ENCODE measurements around the gene ISCA2.
"Not testable (repeated sequence)": the region's sequence is repeated elsewhere in the genome, so short reads cannot be mapped to it uniquely, and the experiment has no call there.

The ISCA2 gene, protein sequence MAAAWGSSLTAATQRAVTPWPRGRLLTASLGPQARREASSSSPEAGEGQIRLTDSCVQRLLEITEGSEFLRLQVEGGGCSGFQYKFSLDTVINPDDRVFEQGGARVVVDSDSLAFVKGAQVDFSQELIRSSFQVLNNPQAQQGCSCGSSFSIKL

DNA sequence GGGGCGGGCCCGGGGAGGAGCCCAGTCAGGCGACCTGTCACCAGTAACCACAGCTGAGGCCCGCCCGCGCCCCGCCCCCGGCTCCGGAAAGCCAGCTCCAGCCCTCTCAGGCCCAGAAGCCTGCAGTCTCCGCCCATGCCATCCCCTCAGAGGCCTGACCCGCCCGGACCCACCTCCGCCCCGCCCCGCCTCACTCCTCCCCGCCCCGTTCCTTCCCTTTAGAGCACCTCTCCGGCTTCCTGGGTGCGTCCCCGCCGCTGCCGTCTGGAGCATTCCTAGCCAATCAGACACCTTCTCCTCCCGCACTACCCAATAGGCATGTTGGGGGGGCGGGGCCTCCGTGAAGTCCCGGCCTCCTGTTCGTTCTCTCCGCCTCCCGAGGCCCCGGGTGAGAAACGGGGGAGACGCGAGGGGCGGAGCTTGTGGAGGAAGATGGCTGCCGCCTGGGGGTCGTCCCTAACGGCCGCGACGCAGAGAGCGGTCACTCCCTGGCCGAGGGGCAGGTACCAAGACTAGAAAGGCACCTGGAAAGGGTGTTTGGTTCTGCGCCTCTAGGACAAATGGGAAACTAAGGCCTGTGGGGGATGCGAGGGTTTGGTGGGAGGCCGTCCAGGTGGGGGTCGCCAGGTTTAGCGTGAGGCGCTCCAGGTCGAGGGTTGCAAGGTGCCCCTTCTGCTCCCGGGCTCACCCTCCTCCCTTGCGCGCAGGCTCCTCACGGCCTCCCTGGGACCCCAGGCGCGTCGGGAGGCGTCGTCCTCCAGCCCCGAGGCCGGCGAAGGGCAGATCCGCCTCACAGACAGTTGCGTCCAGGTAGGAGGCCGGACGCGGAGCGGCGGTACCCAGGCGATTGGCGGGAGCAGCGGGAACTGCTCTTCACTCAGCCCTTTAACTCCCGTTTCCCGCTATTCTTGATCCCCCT, at the start of gene ISCA2:
TSS of gene ISCA2 (plus strand) at position 423 of the 919 bp plus-strand sequence. CDS start at position 433, 10 bp downstream.
- DNase-seq (ENCODE audit: low spot score), result peak; percentile 99

DNA sequence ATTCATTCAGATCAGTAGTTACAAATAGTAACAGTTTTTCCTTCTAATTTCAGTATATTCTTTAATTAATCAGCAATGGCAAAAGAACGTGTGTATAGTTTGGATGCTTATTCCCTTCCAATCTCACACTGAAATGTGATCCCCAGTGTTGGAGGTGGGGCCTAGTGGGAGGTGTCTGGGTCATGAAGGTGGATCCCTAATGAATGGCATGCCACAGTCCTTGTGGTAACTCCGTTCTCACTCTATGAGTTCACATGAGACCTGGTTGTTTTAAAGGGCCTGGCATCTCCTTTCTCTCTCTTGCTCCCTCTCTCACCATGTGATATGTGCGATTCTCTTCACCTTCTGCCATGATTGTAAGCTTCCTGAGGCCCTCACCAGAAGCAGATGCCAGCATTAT, 48.7 kb upstream of the ISCA2 start:
- no peak for DNase-seq (ENCODE audit: low spot score)

DNA sequence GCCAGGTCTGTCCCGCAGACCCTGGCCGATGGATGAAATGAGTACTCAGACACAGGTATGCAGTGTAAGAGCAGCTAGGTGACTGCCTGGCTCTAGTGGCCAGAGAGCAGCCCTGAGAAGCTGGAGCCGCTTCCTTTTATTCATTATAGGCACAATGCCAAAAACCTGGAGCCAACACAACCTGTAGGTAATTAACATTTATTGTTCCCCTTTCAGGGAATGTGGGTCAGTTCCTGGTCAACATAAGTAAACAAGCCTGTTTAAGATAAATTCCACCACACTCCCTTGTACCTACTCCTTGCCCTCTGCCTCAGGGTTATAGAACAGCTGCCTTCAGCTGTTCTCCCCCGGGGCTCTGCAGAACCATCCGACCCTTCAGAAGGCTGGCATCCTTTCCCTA, 39.2 kb upstream of the ISCA2 start:
- not testable (repeated sequence) for DNase-seq (ENCODE audit: low spot score)

DNA sequence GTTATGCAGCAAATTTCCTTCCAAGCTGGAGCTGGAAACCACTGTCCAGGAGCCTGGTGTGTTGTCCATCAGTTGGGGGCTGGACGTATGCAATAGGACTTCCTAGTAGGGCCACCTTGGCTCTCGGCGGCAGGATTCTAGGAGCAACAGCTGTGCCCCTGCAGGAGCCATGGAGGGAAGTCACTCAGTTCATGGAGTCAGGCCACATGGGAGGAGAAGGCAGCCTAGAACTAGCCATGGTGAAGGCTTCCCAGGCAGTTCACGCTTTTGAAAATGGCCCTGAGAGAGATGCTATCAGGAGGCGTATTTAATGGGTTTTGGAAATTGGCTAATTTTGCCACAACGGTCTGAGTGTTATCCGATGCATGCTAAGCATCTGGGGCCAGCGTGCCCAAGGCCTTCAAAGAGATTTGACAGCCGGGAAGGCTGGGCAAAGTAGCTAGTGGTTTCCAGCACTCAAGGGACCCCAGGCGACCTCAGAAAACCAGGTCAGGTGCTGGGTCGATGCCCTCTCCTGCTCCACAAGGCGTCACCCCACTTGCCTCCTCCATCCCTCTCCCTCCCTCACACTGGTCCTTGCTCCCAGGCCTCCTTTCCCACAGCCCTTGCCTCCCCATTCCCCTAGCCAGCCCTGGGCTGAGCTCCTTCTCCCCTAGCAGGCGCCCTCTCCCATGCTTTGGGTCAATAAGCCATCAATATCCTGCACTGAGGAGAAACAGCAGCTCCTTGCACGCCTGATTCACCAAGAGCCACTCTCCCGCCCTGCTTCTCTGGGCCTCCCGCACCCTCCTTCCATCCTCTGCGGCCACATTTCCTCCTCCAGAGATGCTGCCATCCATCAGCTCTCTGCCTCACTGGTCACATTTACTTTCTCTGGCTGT, 36.6 kb upstream of the ISCA2 start:
- DNase-seq (ENCODE audit: low spot score), result no peak

DNA sequence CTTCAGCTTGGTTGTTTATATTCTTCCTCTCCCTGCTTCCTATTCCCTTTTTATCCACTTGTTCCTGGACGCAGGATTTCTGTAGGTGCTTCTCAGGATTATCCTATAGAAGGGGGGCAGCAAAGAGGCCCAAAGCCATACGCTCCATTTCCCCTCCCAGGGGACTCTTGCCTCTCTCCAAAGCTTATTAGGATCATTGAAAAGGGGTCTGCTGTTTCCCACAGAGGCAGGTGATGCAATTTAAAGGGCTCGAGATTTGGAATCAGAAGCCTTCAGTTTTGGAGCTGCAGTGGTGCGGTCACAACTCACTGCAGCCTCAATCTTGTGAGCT, 36.0 kb upstream of the ISCA2 start:
- no peak for DNase-seq (ENCODE audit: low spot score)

DNA sequence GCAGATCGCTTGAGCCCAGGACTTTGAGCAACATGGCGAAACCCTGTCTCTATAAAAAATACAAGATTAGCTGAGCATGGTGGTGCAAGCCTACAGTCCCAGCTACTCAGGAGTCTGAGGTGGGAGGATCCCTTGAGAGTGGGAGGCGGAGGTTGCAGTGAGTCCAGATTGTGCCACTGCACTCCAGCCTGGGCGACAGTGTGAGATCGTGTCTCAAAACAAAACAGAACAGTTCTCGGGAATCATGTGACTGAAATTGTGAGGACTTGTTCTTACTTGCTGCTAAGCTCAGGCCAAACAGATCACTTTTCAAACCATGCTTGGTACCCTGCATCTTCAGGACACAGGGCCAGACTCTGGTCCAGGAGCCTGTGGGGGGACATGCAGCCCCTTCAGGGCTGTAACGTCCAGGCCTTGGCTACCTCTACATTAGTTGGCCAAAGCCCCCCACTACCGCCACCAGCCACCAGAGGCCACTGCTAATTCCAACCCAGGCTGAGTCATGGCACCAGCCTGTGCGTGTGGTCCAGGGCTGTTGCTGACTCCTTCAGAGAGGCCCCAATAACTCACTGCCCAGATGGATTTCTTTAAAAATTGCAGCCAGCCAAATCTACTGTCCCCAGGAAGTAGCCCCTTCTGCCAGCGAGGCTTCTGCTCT, 34.1 kb upstream of the ISCA2 start:
- DNase-seq (ENCODE audit: low spot score), result peak; percentile 33

DNA sequence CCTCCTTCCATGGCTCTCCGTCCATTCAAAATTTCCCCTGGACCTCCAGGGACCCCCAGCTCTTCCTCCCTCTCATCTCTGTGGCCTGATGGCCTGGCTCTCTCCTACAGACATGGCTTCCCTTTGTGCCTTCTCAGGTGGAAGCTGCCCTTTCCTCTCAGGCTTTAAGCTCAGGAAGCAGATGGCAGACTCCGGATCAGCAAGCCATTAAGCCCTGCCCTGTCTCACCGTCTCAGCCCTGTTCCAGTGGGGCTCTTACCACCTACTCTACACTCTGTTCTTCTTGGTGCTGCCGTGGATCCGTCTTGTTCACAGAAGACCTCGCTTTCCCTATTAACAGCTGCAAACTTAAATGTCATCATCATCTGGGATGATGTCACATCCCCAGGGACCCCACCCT, 33.6 kb upstream of the ISCA2 start:
- DNase-seq (ENCODE audit: low spot score), result no peak

DNA sequence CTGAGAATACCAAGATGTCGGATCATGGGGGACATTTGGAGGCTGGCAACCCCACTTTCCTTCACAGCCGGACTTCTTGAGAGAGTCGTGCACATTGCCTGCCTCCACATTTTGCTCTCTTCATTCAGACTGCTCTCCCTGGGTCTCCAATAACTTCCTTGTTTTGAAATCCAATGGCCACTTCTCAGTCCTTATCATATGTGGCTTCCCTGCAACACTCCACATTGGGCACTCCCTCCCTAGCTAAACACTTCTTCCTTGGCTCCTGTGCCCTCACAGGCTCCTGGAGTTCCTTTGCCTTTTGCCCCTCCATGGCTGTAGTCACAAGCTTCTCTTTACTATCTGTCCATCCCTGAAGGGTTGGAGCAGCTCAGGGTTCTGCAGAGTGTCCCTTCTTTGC, 30.6 kb upstream of the ISCA2 start:
- no peak for DNase-seq (ENCODE audit: low spot score)

DNA sequence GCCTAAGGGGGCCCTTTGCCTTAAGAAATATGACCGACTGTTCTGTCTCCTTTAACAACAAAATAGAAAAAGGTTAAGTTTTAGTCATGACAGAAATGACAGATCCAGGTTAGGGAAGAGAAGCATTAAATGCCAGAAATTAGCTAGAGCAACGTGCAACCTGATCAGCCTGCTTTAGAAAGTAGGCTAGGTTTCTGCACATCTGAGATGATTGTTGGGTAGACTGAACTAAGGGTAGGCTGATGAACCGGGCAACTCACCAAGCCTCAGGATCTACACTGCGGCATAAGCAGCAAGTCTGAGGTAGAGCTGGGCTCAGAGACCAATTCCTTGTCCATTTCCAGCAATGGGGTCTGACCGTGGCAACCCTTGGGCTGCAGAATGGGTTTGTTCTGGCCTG, 29.9 kb upstream of the ISCA2 start:
- DNase-seq (ENCODE audit: low spot score), result no peak

DNA sequence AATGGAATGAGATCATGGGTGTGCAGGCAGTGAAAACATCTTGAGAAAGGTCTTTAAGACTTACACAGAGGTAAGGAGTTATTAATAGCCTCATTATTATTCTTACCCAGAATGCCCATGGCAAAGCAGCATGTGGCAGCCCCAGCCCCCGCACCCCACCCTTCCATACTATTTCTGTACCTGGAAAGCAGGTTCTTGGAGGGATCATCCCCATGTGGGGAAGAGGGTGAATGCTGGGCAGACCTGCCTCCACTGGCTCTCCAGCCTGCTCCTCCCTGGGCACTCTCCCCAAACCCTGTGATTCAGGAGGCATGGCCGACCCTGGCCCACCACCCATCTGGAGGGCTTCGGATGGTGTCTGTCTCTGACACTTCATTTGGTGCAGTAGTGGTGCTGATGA, 28.8 kb upstream of the ISCA2 start:
- DNase-seq (ENCODE audit: low spot score), result no peak

DNA sequence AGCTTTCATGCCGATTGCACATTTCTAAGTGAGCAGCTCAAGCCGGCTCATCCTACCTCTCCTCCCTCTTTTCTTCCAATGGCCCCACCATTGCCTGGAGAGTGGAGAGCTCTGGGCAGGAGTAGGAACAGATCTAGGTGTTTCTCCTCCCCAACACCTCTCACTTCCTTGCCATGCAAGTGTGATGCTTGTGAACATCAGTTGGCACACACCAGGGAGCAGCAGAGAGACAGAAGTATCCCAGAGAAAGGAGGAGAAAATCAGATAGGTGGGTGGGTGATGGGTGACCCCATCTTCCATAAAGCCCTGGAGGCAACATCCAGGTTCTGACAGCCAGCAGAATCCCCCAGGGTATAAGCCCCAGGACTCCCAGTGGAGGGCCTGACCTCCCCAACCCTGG, 28.2 kb upstream of the ISCA2 start:
- no peak for DNase-seq (ENCODE audit: low spot score)

DNA sequence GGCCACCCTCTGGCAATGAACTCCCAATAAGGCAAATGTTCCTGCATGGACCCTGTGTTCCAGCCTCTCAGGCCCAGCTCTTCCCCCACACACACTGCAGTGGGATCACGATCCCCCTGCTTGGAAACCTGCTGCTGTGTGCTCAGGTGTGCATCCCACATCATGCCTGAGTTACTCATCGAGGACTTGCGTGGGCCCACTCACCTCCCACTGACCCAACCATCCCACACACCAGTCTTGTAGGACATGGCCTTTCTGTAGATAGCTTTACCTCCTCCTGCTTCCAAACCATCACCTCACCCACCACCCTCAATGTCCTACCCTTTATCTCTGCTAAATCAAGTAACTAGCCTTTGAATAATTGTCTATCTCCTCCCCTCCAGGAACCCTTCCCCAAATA, 25.1 kb upstream of the ISCA2 start:
- no peak for DNase-seq (ENCODE audit: low spot score)

DNA sequence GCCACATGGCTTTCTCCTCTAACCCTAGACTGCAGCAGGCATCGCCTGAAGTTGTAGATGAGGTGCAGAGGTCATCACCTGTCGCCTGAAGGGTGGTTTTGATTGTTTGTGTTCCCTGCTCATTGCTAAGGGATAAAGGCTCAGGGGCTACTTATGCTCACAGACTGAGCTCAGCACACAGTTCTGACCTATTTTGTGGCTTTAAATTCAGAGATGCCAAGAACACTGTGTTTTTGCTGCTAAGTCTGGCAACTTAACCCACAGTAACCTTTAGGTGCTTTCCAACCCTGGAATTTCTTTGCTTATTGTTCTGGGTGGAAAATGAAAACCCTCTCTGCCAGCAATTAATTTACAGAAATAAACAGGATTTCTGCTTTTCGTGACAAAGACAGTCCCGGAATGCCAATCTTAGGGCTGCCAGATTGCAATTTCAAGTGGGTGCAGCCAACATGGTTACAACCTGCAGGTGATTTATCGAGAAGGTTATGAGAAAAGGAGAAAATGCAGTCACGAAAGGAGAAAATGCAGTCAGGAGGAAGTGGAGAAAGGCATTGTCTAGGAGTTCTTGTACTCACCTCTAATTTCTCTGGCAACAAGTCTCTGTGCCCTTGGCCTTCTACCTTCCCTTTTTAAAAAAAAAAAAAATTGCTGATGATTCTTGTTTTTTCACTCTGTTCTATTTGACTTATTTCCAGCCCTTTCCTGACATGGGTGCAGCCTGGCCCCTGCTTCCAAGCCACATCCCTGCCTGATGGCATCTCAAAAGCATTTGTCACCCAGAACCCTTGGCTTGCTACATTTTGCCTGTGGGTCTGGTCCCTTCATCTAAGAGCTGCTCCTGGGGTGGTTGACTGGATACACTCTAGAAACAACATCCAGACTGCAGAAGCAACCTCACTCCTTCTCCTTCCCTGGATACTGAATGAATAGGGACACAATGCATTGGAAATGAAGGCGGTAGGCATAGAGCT, 23.7 kb upstream of the ISCA2 start:
- DNase-seq (ENCODE audit: low spot score), result no peak

DNA sequence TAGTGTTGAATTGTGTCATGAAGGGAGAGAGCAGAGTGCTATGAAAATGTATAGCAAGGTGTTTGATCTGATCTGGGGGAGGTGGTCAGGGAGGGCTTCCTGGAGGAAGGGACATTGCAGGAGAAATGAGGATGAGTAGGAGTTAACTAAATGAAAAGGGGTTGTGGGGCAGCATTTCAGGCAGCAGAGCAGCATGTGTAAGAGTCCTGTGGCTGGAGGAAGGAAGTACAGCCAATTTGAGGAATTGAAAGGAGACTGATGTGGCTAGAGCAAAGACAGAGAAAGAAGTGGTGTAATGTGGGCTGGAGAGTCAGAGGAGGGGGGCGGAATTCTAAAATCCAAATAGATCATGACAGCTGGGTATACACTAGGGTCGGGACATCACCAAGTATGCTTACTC, 21.0 kb upstream of the ISCA2 start:
- DNase-seq (ENCODE audit: low spot score), result no peak

DNA sequence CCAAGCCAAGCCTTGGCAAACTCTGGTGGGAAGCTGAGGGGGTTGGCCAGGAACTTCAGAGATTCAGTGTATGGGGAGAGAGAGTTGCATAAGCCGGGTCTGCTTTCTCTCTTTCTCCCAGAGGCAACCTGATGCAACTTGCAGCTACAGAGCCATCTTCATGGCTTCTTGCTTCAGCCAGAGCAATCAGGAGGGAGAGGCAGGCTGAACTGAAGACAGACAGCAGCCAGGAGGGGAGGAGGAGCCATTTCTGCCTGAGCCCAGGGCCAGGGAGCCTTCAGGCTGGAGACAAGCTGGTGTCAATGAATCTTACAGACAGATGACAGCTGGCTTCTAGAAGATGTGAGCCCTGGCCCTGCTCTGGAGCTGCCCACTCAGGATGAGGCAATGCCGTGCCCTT, 19.2 kb upstream of the ISCA2 start:
- no peak for DNase-seq (ENCODE audit: low spot score)

DNA sequence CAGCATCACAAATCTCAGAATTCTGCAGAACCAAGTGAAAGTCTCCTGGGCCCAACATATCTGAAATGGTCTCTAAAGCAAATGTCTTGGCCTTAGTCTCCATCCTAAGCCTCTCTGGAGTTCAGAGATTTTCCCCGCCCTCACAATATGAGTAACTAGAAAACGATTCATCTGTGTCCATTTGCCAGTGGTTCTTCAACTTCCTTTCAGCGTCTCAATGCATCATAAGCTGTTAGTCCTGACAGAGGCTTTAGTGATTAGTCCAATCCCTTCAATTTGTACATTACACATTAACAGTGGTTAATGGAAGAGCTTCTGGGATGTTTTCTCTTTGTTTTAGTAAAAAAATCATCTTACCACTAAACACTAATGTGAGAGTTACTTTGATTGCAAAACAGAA, 17.9 kb upstream of the ISCA2 start:
- no peak for DNase-seq (ENCODE audit: low spot score)

DNA sequence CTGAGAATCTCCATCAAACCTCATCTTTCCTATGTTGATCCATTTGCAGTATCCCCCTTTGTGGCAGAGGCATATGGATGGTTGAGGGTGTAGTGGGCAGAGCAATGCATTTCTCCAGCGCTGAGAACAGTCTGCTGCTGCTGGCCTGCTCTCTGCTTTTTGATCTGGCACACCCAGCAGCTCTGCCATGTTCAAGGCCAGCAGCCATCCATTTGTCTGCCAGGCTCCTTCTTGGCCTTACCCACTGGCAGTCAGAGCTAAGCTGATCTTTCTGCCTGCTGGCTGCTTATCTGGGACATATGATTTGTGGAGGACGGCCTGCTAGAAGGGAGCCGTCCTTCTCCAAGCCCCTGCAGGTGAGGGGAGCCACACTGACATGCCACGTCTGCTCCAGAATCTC, 17.5 kb upstream of the ISCA2 start:
- no peak for DNase-seq (ENCODE audit: low spot score)

DNA sequence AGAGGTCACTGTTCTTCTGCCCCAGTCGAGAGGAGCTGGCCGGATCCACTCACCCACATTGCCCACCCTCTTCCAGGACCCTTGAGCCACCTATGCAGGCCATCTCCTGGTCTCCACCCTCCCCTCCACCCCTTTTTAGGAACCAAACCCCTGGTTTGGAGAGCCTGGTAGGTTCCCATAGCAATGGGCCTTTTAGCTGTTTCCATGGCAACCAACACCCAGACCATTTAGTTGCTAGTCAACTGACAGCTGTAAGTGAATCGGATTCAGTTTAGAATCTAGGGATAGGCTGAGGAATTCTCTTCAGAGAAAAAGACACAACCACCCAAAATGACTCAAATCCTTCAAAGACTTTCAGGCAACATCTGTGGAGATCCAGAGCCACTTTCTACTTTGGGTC, 17.0 kb upstream of the ISCA2 start:
- DNase-seq (ENCODE audit: low spot score), result no peak

DNA sequence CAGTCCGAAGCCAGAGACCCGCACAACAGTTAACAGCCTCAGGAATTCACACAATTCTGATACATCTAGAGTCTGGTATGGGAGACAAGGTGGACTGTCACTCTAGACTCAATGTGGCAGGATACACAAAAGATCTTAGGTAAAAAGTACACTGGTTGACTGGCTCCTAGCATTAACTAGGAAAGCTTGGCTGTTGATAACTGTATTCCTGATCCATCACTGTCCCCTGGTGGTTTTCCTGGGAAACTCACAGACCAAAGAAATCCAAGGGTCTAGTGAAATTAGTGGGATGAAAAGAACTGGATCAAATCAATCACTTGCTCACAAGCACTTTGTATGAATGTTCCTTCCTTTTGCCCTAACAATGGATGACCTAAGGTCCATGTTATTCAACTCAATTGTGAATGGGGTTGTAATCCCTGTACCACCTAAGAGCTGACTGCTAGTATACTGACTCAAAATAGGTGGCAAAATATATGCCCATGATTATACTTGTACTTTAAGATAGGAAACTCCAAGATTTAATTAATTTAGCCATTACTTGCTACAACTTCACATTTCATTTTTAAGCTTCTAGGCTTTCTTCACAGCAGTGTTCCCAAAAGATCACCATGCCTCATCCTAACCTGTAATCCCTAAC, 14.4 kb upstream of the ISCA2 start:
- DNase-seq (ENCODE audit: low spot score), result no peak

DNA sequence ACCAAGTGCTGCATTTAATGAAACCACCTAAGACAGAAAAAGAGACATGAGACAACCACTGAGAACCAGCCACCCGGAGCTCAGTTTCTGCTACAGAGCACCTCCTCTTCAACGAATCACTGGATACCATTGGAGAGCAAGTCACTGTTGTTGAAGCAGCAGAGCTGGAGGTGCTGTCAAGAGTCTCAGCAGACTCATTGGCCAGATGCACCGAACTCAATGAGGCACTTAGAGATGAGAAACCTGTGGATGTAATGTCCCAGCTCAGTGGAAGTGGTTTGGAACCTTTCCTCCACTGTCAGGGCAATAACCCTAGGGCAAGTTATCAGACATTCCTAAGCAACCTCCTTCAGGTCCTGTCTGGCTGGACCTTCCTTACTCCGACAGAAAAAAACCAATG, 13.5 kb upstream of the ISCA2 start:
- DNase-seq (ENCODE audit: low spot score), result no peak

DNA sequence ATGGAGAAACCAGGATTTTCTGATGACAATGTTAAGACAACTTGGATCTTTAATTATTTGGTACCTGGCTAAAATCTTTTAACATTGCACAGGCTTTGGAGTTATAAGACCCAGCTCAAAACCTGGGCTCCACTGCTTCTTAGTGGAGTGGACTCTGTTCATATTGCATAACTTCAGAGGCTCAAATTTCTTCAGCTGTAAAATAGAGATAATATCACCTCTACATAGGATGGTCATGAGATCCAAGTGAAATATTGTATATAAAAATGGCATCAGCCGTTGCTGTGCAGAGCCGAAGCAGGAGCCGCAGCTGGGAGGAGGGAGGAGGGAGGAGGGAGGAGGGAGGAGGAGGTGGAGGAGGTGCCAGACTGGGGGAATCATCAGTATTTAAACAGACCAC, 11.0 kb upstream of the ISCA2 start:
- DNase-seq (ENCODE audit: low spot score), result no peak
